Memory B cell (primary cell): ENCODE results near the gene ARPC2.
A peak's percentile ranks its signal among the peaks of the same experiment; 100 is the strongest.

Experiments used
- ATAC-seq: fragments of 150-1000 bp; cut with Tn5 transposase; 2 replicates; pipeline ENCODE4 v1.10.0; 2021; ENCODE audit warnings: low read depth, mild to moderate bottlenecking, moderate library complexity
- DNase-seq, 2 donors: peaks; one replicate each; pipeline ENCODE4 v3.0.0; 2022; ENCODE audit warnings: low spot score in 2 of 2
- H3K27ac Mint-ChIP-seq: one replicate; pipeline ENCODE4 v1.8.0; 2022; ENCODE audit warnings: mild to moderate bottlenecking, moderate library complexity, mixed read lengths
- H3K27me3 Mint-ChIP-seq: one replicate; pipeline ENCODE4 v1.8.0; 2022; ENCODE audit warnings: mixed read lengths
- H3K36me3 Mint-ChIP-seq: one replicate; pipeline ENCODE4 v1.8.0; 2022; ENCODE audit warnings: mild to moderate bottlenecking, mixed read lengths
- H3K4me1 Mint-ChIP-seq: one replicate; pipeline ENCODE4 v1.8.0; 2022; ENCODE audit warnings: mixed read lengths
- H3K4me3 Mint-ChIP-seq: one replicate; pipeline ENCODE4 v1.8.0; 2022; ENCODE audit warnings: mild to moderate bottlenecking, moderate library complexity, mixed read lengths
- H3K9me3 Mint-ChIP-seq: one replicate; pipeline ENCODE4 v1.8.0; 2022; ENCODE audit warnings: mixed read lengths

Gene ARPC2

GRCh38 chr2:218274586-218274985, 57.6 kb downstream of the ARPC2 start:
- peaks cover 35% of the 10 kb centered on the region for H3K36me3 Mint-ChIP-seq
- H3K27ac Mint-ChIP-seq = peak overlapping the region; percentile 76
- ATAC-seq (no peak), DNase-seq (no peak)
- H3K4me3 Mint-ChIP-seq = no peak overlapping the region
- no peaks in the 10 kb centered on the region for H3K27me3 Mint-ChIP-seq
- no peaks in the 10 kb centered on the region for H3K9me3 Mint-ChIP-seq
- H3K4me1 Mint-ChIP-seq = peaks cover 38% of the 10 kb centered on the region

DNA sequence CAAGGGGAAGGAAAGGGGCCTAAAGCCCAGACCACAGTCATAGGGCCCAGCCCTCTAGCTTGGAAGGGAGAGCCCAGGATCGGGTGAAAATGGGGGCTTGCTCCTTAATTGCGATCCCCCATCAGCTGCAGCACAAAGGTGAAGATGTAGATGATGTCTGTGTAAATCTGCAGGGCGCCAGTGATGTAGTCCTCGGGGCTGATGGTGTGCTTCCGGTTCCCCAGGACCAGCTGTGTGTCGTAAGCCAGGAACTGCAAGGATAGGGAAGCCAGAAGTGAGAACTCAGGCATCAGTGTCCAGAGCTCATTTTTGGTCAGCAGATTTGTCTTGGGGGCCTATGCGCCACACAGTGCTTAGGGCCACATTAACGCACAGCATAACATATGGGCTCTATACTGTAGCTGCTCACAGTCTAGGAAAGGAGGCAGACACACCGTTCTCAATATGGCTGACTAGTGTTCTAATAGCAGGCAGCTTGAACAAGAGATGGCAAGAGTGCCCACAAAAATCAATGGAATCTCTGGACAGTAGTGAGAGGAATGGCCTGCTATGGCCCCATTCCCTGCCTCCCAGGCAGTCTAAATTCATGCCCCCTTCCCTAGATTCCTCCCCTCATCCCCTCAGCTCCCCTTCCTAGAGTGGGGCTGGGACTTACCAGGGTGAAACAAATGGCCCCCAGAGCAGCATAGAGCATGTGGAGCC, 58.5 kb downstream of the ARPC2 start:
- Mint-ChIP-seq H3K27ac (peak overlapping the region; percentile 76), H3K36me3 (peaks cover 41% of the 10 kb centered on the region), H3K9me3 (no peaks in the 10 kb centered on the region), H3K27me3 (no peaks in the 10 kb centered on the region), H3K4me1 (peaks cover 43% of the 10 kb centered on the region), H3K4me3 (no peak overlapping the region)
- DNase-seq (no peak), ATAC-seq (no peak)

- peaks cover 32% of the 10 kb centered on the region for H3K4me1 Mint-ChIP-seq
- DNase-seq (no peak), ATAC-seq (no peak)
- H3K27me3 Mint-ChIP-seq = no peaks in the 10 kb centered on the region
- peaks cover 45% of the 10 kb centered on the region for H3K36me3 Mint-ChIP-seq
- H3K9me3 Mint-ChIP-seq = no peaks in the 10 kb centered on the region
- no peak overlapping the region for H3K4me3 Mint-ChIP-seq
- H3K27ac Mint-ChIP-seq = peak overlapping the region; percentile 64
Observed at GRCh38 chr2:218276986-218277755, 60.2 kb downstream of the ARPC2 start.

- Mint-ChIP-seq H3K4me3 (no peak overlapping the region), H3K4me1 (peaks cover 26% of the 10 kb centered on the region), H3K36me3 (peaks cover 47% of the 10 kb centered on the region), H3K27ac (no peak overlapping the region), H3K9me3 (no peaks in the 10 kb centered on the region), H3K27me3 (no peaks in the 10 kb centered on the region)
- no peak for ATAC-seq
- no peak for DNase-seq
Observed at GRCh38 chr2:218277921-218278320, 60.9 kb downstream of the ARPC2 start.

DNA sequence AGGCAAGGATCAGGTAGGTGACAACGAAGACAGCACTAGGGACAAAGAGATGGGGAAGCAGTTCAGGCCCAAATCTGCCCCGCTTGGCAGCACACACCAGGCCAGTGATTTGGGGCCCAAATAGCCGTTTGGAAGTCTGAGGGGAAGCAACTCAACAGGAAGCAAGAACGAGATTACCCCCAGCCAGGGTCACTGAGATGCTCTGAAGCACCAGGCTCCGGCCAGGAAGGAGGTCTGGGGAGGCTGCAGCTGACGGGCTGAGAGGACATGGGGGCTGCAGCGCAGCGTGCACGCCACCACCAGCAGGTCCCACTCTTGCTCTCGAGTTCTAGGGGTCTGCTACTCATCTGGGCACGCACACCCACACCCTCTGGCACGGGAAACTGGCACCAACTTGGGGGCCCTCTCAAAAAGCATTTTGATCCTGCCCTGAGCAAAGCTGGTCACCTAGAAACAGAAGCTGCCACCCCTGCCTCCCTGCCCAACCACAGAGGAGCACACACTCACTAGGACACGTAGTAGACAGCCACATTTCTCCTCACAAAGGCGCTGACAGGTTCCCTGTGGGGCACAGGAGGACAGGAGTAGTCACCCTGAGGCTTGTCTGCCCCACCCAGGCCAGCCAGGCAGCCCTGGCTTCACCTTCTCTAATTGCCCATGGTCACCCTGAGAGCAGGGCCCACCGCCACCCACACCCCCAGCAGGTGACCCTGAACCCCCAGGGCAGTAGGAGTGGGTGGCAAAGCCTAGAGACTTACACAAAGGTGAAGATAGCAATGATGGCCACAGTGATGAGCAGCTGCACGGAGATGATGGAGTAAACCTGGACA, 61.8 kb downstream of the ARPC2 start:
- peak overlapping the region; percentile 28 for H3K27ac Mint-ChIP-seq
- H3K27me3 Mint-ChIP-seq = no peaks in the 10 kb centered on the region
- peaks cover 46% of the 10 kb centered on the region for H3K36me3 Mint-ChIP-seq
- H3K9me3 Mint-ChIP-seq = no peaks in the 10 kb centered on the region
- no peak for DNase-seq
- ATAC-seq = no peak
- H3K4me3 Mint-ChIP-seq = no peak overlapping the region
- peaks cover 26% of the 10 kb centered on the region for H3K4me1 Mint-ChIP-seq

DNA sequence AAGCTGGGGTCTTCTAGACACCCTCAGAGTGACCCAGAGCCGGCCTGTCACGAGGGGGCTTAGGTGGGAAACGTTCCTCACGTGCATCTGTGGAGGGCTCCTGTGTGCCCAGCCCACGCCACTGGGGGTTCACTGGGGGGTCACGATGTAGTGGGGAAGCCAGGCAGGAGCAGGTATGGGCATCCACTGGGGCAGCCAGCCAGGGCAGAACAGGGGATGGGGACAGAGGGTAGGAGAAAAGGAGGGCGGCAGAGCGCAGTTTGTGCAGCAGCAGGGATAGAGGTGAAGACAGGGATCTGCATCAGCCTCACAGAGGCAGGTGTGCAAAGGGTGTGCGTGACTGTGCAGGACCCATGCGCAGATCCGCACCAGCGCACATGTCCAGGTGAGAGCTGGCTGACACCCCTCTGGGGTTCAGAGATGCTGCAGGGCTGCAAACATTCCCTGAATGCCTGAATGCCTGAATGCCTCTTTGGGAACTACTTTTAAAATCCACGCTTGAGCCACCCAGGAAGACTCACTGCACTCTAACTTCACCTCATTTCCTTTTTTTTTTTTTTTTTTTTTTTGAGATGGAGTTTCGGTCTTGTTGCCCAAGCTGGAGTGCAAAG, 63.4 kb downstream of the ARPC2 start:
- Mint-ChIP-seq H3K36me3 (peaks cover 33% of the 10 kb centered on the region), H3K4me1 (peaks cover 28% of the 10 kb centered on the region), H3K4me3 (no peak overlapping the region), H3K27ac (no peak overlapping the region), H3K9me3 (no peaks in the 10 kb centered on the region), H3K27me3 (no peaks in the 10 kb centered on the region)
- DNase-seq (no peak), ATAC-seq (no peak)

DNA sequence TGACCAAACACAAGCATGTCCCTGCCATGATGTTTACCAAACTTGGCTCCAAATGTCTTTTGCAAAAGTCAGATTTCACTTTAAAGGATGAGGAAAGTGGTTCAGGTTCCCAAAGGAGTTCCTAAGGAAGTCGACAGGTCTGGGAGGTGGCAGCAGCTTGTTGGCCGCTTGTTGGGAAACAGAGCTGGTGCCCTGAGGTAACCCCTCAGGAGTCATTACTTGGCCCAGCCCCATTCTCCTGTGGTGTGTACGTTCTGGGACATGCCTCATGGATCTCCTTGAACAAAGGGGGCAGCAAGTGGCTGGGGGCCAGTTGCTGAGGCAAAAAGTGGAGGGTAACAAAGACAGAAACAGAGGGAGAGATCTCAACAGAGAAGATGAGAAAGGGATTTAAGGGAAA, 64.5 kb downstream of the ARPC2 start:
- ATAC-seq (no peak), DNase-seq (no peak)
- H3K4me1 Mint-ChIP-seq = peaks cover 37% of the 10 kb centered on the region
- no peaks in the 10 kb centered on the region for H3K9me3 Mint-ChIP-seq
- H3K27me3 Mint-ChIP-seq = no peaks in the 10 kb centered on the region
- peaks cover 29% of the 10 kb centered on the region for H3K36me3 Mint-ChIP-seq
- H3K4me3 Mint-ChIP-seq = no peak overlapping the region
- H3K27ac Mint-ChIP-seq = peak overlapping the region; percentile 21

GRCh38 chr2:218282173-218282991, 65.4 kb downstream of the ARPC2 start:
- no peak for ATAC-seq
- Mint-ChIP-seq H3K27ac (peak overlapping the region; percentile 31), H3K9me3 (no peaks in the 10 kb centered on the region), H3K36me3 (peaks cover 23% of the 10 kb centered on the region), H3K4me1 (peaks cover 43% of the 10 kb centered on the region), H3K4me3 (no peak overlapping the region), H3K27me3 (no peaks in the 10 kb centered on the region)
- no peak for DNase-seq

GRCh38 chr2:218284106-218284811, 67.3 kb downstream of the ARPC2 start:
- no peaks in the 10 kb centered on the region for H3K27me3 Mint-ChIP-seq
- peak; percentile 19 for ATAC-seq
- peaks cover 18% of the 10 kb centered on the region for H3K36me3 Mint-ChIP-seq
- no peaks in the 10 kb centered on the region for H3K9me3 Mint-ChIP-seq
- peak overlapping the region; percentile 44 for H3K4me3 Mint-ChIP-seq
- DNase-seq = no peak
- peaks cover 53% of the 10 kb centered on the region for H3K4me1 Mint-ChIP-seq
- peak overlapping the region; percentile 100 for H3K27ac Mint-ChIP-seq

DNA sequence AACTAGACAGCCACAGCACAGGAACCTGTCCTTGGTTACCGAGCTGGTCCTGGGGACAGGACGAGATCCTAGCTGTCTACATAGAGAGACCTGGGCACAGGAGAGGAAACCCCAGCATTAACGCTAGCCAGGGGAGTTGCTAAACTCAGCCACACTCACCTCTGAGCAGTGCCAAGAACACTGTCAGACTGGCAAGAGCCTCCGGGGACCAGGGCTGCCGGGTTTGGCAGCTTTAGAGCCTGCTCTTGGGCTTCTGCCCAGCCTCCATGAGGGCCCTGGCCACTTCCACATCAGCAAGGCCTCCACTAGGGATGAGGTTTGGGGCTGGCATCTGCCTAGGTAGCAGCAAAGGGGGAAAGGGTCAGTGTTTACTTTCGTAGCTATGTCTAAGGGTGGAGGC, 68.6 kb downstream of the ARPC2 start:
- DNase-seq (no peak), ATAC-seq (no peak)
- no peaks in the 10 kb centered on the region for H3K27me3 Mint-ChIP-seq
- peaks cover 10% of the 10 kb centered on the region for H3K36me3 Mint-ChIP-seq
- H3K27ac Mint-ChIP-seq = peak overlapping the region; percentile 100
- no peaks in the 10 kb centered on the region for H3K9me3 Mint-ChIP-seq
- peak overlapping the region; percentile 70 for H3K4me3 Mint-ChIP-seq
- peaks cover 57% of the 10 kb centered on the region for H3K4me1 Mint-ChIP-seq

- Mint-ChIP-seq H3K4me3 (peak overlapping the region; percentile 96), H3K27ac (peak overlapping the region; percentile 100), H3K27me3 (no peaks in the 10 kb centered on the region), H3K36me3 (peaks cover 7% of the 10 kb centered on the region), H3K9me3 (no peaks in the 10 kb centered on the region), H3K4me1 (peaks cover 60% of the 10 kb centered on the region)
- ATAC-seq = peak; percentile 69
- DNase-seq = peak; percentile 64 to 80
Observed at GRCh38 chr2:218286570-218287459, 69.8 kb downstream of the ARPC2 start.
